HepG2 (cell line): ENCODE data around the gene PPP4C. TPM values are rescaled to one million over a fixed set of nuclear protein-coding genes. Genes with fewer than 3 reads are reported as not detected.
A peak's percentile ranks its signal among the peaks of the same experiment; 100 is the strongest.

Experiments used
- CREB1 ChIP-seq, 2 experiments: fragments of 450-650 bp in 1 of 2; IDR thresholded peaks; 2 replicates each; pipeline ENCODE4 v1.6.1; 2016 to 2017; ENCODE audit warnings: control low read depth in 1 of 2, mild to moderate bottlenecking in 1 of 2, missing compliant biosample characterization in 1 of 2, missing genetic modification characterization in 1 of 2
- DMAP1 ChIP-seq: IDR thresholded peaks from 2 replicates; pipeline ENCODE4 v1.6.1; 2016
- DR1 ChIP-seq: sonication (generic); formaldehyde crosslinking; IDR thresholded peaks from 2 replicates; pipeline ENCODE4 v1.8.0; 2021; ENCODE audit warnings: mild to moderate bottlenecking, missing genetic modification reagents, inconsistent platforms
- PAWR ChIP-seq: sonication (generic); formaldehyde crosslinking; IDR thresholded peaks from 2 replicates; pipeline ENCODE4 v1.4.0; 2020; ENCODE audit warnings: missing genetic modification reagents, mild to moderate bottlenecking, borderline replicate concordance
- RARA ChIP-seq: IDR thresholded peaks from 2 replicates; pipeline ENCODE4 v1.6.1; 2016; ENCODE audit warnings: missing genetic modification reagents, missing compliant biosample characterization
- RBM39 ChIP-seq: fragments of 200-400 bp; formaldehyde crosslinking; IDR thresholded peaks from one replicate; pipeline ENCODE4 v1.6.1; 2018; ENCODE audit warnings: antibody characterized with exemption, mild to moderate bottlenecking, low read depth, low read length; ENCODE audit not compliant: poor library complexity, severe bottlenecking
- RCOR2 ChIP-seq: IDR thresholded peaks from 2 replicates; pipeline ENCODE4 v1.6.1; 2016; ENCODE audit warnings: missing biosample characterization, missing genetic modification reagents
- RFX3 ChIP-seq: IDR thresholded peaks from 2 replicates; pipeline ENCODE4 v1.6.1; 2016; ENCODE audit warnings: missing biosample characterization, missing genetic modification reagents
- STAT5B ChIP-seq: sonication (generic); formaldehyde crosslinking; IDR thresholded peaks from 2 replicates; pipeline ENCODE4 v1.4.0; 2020; ENCODE audit warnings: missing genetic modification reagents
- TOPORS ChIP-seq: sonication (generic); formaldehyde crosslinking; IDR thresholded peaks from 2 replicates; pipeline ENCODE4 v1.8.0; 2023; ENCODE audit warnings: mild to moderate bottlenecking, missing genetic modification reagents
- ZFP36 ChIP-seq: fragments of 150-350 bp; IDR thresholded peaks from 2 replicates; pipeline ENCODE4 v1.6.1; 2018; ENCODE audit warnings: borderline replicate concordance, low read length, low read depth; ENCODE audit not compliant: partially characterized antibody
- ZNF121 ChIP-seq: sonication (generic); formaldehyde crosslinking; IDR thresholded peaks from 2 replicates; pipeline ENCODE4 v1.5.0; 2020; ENCODE audit warnings: mild to moderate bottlenecking, missing genetic modification reagents
- ZNF292 ChIP-seq: sonication (generic); formaldehyde crosslinking; IDR thresholded peaks from 2 replicates; pipeline ENCODE4 v1.8.1; 2022; ENCODE audit warnings: mild to moderate bottlenecking, low read depth, missing genetic modification reagents, borderline replicate concordance
- ZNF451 ChIP-seq: sonication (generic); formaldehyde crosslinking; IDR thresholded peaks from 2 replicates; pipeline ENCODE4 v1.5.0; 2020; ENCODE audit warnings: mild to moderate bottlenecking, missing genetic modification reagents
- ZNF552 ChIP-seq: sonication (generic); formaldehyde crosslinking; IDR thresholded peaks from 2 replicates; pipeline ENCODE4 v1.9.0; 2022; ENCODE audit warnings: missing genetic modification reagents, mild to moderate bottlenecking, borderline replicate concordance
- ZNF564 ChIP-seq: sonication (generic); formaldehyde crosslinking; IDR thresholded peaks from 2 replicates; pipeline ENCODE4 v1.8.1; 2023; ENCODE audit warnings: mild to moderate bottlenecking, missing genetic modification reagents
- ZNF605 ChIP-seq: sonication (generic); formaldehyde crosslinking; IDR thresholded peaks from 2 replicates; pipeline ENCODE4 v1.8.0; 2022; ENCODE audit warnings: mild to moderate bottlenecking, missing genetic modification reagents
- ZNF607 ChIP-seq: sonication (generic); formaldehyde crosslinking; IDR thresholded peaks from 2 replicates; pipeline ENCODE4 v1.5.1; 2020; ENCODE audit warnings: missing genetic modification reagents, mild to moderate bottlenecking, borderline replicate concordance
- ZNF720 ChIP-seq: sonication (generic); formaldehyde crosslinking; IDR thresholded peaks from 2 replicates; pipeline ENCODE4 v1.4.0; 2020; ENCODE audit warnings: missing genetic modification reagents
- polyA plus RNA-seq, 8 experiments: library from polyadenylated mRNA; depleted of rRNA in 3 of 8; stranded (reverse) in 7 of 8; unstranded in 1 of 8; fragments of >200 nt; fragmentation: Illumina TruSeq in 4 of 8; extraction: Trizol in 4 of 8; gene quantifications; 2 replicates each; pipeline versions ENCODE4 v1.2.1 to v1.2.3, GENCODE V29; 2011 to 2016; ENCODE audit warnings: low read depth in 4 of 8, missing spikeins in 1 of 8, mixed read lengths in 1 of 8; ENCODE audit not compliant: insufficient read depth in 1 of 8
- total RNA-seq, 5 experiments: library from RNA; depleted of rRNA; stranded (reverse); fragments of >200 nt; fragmentation: Illumina TruSeq; extraction: Trizol; gene quantifications; 2 replicates each; pipeline ENCODE4 v1.2.3, GENCODE V29; 2016; ENCODE audit warnings: low read depth in 1 of 5
- TF ChIP-seq, protein P1 (sequence below): sonication (generic); formaldehyde crosslinking; IDR thresholded peaks from 2 replicates; pipeline ENCODE4 v1.9.0; 2021; ENCODE audit warnings: missing genetic modification reagents, borderline replicate concordance
- TF ChIP-seq, protein P2 (sequence below): sonication (generic); formaldehyde crosslinking; IDR thresholded peaks from 2 replicates; pipeline ENCODE4 v1.5.0; 2020; ENCODE audit warnings: missing genetic modification reagents
- TF ChIP-seq, protein P3 (sequence below): IDR thresholded peaks from 2 replicates; pipeline ENCODE4 v1.6.1; 2016; ENCODE audit warnings: missing compliant biosample characterization, missing genetic modification reagents, borderline replicate concordance
- TF ChIP-seq, protein P4 (sequence below): sonication (generic); formaldehyde crosslinking; IDR thresholded peaks from 2 replicates; pipeline ENCODE4 v1.4.0; 2020; ENCODE audit warnings: missing genetic modification reagents
- TF ChIP-seq, protein P5 (sequence below): sonication (generic); formaldehyde crosslinking; IDR thresholded peaks from 2 replicates; pipeline ENCODE4 v1.8.0; 2022; ENCODE audit warnings: low read depth, missing genetic modification reagents
- TF ChIP-seq, protein P6 (sequence below): IDR thresholded peaks from 2 replicates; pipeline ENCODE4 v1.6.1; 2016; ENCODE audit warnings: missing biosample characterization, missing genetic modification reagents, low read depth

The PPP4C gene
- total and polyA plus RNA-seq, 2 of the 13 experiments (the other 11 are each of a cell fraction or from before 2014, with no cell fraction given) = 176 to 220 TPM

DNA sequence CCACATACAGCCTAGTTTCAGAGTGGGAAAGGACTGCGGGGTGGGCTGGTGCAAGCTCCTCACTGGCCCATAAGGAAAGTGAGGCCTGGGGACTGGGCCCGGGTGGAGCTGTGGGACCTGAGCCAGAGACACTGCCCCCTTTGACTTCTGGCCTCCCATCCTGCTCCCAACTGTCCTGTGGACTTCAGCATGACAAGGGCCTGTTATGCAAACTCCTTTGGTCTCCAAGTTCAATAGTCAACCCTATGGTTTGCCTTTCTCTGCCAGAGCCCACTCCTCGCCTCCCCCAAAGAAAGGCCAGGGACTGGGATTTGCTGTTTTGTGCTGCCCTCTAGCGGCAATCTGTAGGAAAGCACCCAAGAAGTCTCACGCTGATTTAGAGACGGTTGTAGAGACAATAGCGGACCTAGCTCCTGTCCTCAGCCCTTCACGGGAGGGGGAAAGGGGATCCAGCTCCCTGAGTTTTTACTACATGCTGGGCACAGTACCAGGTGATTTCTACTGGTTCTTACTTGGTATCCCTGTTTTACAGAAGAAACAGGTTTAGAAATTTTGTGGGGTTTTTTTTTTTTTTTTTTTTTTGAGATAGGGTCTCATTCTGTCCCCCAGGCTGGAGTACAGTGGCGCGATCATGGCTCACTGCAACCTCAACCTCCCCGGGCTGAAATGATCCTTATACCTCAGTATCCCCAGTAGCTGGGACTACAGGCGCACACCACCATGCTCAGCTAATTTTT lies 43.5 kb upstream of the PPP4C start (continued):
- TF ChIP-seq RCOR2 (peak; percentile 57; the same call in 1 of the 2 replicates), ZNF451 (CRISPR knock-in tag) (no peak), ZNF121 (CRISPR knock-in tag) (no peak), ZNF720 (no peak), ZNF552 (CRISPR knock-in tag) (no peak), DR1 (CRISPR knock-in tag) (no peak), ZNF607 (CRISPR knock-in tag) (no peak), ZFP36 (no peak), ZNF605 (no peak), CREB1 (IDR thresholded peaks at IDR 0.05) (no peak), CREB1 (CRISPR knock-in tag; IDR thresholded peaks at IDR 0.05) (no peak), ZNF292 (CRISPR knock-in tag) (no peak), PAWR (CRISPR knock-in tag) (no peak), RFX3 (no peak), RARA (CRISPR knock-in tag) (no peak), ZNF564 (no peak), STAT5B (CRISPR knock-in tag) (no peak), DMAP1 (CRISPR knock-in tag) (peak; percentile 38; the same call in 1 of the 2 replicates), RBM39 (no peak), TOPORS (CRISPR knock-in tag) (no peak)
- TF ChIP-seq, protein P1, sequence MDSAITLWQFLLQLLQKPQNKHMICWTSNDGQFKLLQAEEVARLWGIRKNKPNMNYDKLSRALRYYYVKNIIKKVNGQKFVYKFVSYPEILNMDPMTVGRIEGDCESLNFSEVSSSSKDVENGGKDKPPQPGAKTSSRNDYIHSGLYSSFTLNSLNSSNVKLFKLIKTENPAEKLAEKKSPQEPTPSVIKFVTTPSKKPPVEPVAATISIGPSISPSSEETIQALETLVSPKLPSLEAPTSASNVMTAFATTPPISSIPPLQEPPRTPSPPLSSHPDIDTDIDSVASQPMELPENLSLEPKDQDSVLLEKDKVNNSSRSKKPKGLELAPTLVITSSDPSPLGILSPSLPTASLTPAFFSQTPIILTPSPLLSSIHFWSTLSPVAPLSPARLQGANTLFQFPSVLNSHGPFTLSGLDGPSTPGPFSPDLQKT (CRISPR knock-in tag) = no peak
- TF ChIP-seq, protein P2, sequence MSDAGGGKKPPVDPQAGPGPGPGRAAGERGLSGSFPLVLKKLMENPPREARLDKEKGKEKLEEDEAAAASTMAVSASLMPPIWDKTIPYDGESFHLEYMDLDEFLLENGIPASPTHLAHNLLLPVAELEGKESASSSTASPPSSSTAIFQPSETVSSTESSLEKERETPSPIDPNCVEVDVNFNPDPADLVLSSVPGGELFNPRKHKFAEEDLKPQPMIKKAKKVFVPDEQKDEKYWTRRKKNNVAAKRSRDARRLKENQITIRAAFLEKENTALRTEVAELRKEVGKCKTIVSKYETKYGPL = no peak
- TF ChIP-seq, protein P3, sequence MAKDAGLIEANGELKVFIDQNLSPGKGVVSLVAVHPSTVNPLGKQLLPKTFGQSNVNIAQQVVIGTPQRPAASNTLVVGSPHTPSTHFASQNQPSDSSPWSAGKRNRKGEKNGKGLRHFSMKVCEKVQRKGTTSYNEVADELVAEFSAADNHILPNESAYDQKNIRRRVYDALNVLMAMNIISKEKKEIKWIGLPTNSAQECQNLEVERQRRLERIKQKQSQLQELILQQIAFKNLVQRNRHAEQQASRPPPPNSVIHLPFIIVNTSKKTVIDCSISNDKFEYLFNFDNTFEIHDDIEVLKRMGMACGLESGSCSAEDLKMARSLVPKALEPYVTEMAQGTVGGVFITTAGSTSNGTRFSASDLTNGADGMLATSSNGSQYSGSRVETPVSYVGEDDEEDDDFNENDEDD = no peak
- TF ChIP-seq, protein P4, sequence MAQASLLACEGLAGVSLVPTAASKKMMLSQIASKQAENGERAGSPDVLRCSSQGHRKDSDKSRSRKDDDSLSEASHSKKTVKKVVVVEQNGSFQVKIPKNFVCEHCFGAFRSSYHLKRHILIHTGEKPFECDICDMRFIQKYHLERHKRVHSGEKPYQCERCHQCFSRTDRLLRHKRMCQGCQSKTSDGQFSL = no peak
- TF ChIP-seq, protein P5, sequence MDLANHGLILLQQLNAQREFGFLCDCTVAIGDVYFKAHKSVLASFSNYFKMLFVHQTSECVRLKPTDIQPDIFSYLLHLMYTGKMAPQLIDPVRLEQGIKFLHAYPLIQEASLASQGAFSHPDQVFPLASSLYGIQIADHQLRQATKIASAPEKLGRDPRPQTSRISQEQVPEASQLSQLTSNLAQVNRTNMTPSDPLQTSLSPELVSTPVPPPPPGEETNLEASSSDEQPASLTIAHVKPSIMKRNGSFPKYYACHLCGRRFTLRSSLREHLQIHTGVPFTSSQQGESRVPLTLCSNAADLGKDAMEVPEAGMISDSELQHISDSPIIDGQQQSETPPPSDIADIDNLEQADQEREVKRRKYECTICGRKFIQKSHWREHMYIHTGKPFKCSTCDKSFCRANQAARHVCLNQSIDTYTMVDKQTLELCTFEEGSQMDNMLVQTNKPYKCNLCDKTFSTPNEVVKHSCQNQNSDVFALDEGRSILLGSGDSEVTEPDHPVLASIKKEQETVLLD (CRISPR knock-in tag) = no peak
- TF ChIP-seq, protein P6, sequence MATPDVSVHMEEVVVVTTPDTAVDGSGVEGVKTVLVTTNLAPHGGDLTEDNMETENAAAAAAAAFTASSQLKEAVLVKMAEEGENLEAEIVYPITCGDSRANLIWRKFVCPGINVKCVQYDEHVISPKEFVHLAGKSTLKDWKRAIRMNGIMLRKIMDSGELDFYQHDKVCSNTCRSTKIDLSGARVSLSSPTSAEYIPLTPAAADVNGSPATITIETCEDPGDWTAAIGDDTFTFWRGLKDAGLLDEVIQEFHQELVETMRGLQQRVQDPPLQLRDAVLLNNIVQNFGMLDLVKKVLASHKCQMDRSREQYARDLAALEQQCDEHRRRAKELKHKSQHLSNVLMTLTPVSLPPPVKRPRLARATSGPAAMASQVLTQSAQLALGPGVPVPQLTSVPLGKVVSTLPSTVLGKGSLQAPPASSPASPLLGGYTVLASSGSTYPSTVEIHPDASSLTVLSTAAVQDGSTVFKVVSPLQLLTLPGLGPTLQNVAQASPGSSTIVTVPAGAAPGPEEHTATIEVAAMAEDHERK = no peak
